Left renal pelvis (tissue), 4 donors: ENCODE results near the gene PPP1R12A. TPM values are rescaled to one million over a fixed set of nuclear protein-coding genes. Genes with fewer than 3 reads are reported as not detected.

Source experiments
- DNase-seq, 4 donors: peaks; one replicate each; pipeline ENCODE4 v3.0.0-alpha.2; 2013; ENCODE audit warnings: low read depth in 4 of 4, low spot score in 3 of 4
- polyA plus RNA-seq, 4 donors: library from polyadenylated mRNA; unstranded; fragments of 120-200 nt; gene quantifications; one replicate each; pipeline ENCODE4 v1.2.1, GENCODE V29; 2013; ENCODE audit not compliant: insufficient read length in 4 of 4

The PPP1R12A gene
- polyA plus RNA-seq, 4 donors, result 68.2 to 105 (median 99.0) TPM

DNA sequence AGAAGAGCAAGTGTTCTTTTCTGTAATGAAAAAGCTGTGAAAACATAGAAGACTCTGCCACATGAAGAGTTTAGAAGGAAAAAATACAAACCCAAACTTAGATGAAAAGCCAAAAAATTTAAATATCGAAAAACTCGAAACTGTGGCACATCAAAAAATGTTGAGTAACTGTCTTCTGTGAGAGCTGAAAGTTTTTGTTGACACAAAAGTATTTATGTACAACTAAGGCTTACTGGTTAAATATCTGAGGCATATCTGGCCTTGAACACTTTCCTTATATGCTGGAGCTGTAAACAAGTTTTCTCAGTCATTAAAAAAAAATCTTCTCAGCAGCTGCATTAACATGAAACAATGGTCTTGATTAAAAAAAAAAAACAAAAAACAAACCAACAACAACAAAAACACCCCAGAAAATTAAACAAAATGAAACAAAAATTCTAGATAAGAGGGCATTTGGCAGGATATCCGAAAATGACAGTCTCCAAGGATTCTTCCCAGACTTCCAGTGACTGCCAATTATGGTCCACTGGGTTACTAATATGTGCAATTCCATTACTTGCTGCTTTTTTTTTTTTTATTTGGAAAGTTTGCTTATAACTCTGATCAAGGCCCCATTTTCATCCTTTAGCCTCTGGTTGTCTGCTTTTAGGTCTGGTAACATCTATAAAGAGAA lies 159.4 kb downstream of the PPP1R12A start:
- no peak for DNase-seq

DNA sequence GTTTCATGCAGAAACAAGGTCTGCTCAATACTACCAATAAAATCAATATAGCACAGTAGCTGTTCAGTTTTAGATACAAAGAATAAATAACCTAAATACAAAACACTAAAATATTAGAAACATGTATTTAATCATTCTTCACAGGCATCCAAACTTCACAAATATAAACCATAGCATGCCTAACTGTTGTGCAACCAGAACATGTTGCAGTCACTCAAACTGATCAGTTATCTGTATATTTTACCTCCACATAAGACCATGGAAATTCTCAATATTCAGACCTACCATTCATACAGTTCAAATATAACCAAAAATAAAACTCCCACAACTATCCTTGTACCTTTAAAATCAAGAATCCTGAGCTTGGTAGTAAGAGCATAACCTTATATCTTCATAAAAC lies 161.0 kb downstream of the PPP1R12A start:
- DNase-seq, result no peak

DNA sequence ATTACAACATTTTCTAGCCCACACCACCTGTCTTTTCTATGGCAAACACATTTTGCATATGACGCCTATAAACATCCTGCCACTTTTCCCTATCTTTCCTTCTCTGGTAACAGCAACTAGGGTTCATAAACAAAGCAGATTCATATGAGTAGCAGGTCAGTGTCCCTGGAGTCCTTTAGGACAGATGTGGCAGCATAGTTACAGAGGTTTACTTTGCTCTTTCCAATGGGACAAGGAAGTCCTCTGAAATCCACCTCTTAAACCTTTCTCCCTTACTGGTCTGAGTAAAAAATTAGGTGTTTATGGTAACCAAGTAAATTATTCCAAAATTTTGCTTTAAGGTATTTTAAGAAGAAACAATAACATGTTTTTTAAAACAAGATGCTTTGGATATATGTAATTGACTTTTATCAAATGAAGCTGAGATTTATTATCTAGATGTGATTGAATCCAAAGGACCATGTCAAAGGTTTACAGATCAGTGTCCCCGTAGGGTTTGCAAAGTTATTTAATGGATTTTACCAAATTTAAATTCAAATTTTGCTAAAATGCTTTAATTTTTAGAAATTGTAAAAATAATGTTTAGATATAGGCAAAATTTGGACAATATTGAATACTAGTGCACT lies 164.9 kb downstream of the PPP1R12A start:
- no peak for DNase-seq

DNA sequence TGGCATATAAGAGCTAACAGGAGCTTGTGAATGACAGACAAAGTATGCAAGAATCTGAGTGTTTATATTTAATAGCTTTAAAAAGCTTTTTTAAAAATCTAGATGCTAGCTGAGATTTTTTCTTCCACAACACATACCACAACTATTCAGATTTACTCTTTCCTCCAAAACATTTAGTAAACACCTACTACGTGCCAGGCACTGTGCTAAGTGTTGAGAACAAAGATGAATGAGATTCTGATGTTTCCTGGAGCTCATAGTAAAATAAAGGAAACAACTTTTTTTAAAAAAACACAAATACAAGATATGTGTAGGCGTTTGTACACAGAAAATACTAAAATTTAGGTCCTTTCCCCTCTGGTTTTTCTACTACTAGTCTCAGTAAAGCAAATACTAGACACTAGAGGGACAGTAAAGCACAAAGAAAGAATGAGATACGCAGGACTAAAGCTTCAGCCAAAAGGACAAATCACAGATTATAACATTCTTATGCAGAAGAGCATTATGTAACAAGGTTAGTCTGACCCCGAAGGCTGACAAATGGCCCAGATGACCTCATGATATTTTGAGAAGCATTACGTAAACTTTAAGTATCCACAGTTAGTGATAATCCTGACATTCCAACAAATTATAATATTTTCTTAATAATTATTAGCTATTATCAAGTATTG lies 165.6 kb downstream of the PPP1R12A start:
- no peak for DNase-seq

DNA sequence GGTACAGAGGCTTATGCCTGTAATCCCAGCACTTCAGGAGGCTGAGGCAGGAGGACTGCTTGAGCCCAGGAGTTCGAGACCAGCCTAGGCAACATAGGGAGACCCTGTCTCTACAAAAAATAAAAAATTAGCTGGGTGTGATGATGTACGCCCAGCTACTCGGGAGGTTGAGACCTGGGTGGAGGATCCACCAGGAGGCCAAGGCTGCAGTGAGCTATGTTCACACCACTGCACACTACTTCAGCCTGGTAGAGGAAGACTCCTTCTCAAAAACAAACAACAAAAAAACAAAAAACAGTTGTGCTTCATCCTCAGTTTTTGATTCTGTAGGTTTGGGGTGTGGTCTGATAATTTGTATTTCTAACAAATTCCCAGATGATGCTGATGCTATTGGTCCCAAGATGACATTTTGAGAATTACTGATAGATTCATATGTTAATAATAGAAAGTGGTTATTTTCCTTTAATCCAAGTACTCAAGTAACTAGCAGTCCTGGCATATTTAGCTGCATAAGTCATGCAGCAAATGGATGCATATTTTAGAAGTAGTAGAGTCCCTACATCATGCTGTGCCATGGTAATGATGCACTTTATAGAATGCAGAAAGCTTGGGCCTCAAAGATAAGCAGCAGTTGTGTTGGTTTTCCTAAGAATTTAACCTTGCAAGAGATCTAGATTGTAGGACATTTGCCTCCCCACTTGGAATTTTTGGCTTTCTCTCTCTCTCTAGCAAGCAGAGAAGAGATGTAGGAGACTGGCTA lies 168.0 kb downstream of the PPP1R12A start:
- DNase-seq, result no peak

DNA sequence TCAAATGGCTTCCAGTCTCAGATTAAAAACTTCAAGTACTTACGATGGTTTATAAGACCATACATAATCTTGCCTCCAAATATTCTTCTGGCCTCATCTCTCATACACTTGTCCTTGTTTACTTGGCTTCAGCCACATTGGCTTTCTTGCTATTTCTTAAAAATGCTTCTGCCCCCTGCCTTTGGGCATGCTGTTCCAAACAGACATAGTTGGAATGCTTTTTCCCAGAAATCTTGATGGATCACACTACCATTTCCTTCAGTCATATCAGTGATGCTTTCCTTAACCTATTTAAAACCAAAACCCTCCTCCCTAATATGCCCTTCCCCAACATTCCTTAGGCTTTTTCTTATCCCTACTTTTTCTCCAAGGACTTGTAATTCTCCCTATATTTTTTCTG lies 169.7 kb downstream of the PPP1R12A start:
- no peak for DNase-seq

DNA sequence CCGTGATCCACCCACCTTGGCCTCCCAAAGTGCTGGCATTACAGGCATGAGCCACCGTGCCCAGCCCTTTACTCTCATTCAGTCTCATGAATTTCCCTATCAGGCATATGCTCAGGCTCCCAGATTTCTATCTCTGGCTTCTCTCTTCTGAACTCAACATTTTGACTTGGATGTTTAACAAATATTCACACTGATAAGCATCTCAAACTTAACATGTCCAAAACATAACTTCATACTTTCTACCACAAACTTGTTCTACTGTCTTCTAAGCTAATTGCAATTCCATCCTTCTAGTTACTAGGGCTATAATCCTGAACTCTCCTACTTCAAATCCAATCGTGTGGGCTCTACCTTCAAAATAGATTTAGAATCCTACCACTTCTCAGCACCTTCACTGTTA lies 170.3 kb downstream of the PPP1R12A start:
- no peak for DNase-seq

DNA sequence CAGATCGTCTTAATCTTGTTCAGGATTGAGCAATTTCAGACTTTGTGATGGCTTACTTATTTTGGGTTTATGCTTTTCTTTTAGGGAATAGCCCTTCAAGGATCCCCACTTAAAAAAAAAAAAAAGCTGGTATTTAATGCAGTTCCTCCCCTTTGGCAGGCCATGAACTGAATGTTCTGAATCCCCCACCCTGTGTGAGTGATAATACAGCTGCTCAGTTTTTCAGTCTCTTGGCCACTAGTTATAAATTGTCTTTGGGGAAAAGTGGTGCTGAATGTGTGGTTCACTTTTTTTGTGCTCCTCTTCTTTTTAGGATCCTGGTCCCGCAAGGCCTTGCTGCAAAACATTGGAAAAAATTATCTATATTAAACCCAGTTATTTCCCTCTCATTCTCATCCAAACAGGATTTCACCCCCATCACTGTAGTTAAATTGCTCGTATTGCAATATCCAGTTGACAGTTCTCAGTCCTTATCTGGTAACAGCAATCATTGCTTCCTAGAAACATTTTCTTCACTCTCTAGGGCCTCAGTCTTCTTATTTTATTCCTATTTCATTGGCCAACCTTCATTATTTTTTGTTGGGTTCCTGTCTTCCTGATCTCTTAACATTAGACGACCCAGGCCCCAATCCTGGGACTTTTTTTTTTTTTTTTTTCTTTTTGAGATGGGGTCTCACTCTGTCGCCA lies 171.0 kb downstream of the PPP1R12A start:
- DNase-seq, result no peak

DNA sequence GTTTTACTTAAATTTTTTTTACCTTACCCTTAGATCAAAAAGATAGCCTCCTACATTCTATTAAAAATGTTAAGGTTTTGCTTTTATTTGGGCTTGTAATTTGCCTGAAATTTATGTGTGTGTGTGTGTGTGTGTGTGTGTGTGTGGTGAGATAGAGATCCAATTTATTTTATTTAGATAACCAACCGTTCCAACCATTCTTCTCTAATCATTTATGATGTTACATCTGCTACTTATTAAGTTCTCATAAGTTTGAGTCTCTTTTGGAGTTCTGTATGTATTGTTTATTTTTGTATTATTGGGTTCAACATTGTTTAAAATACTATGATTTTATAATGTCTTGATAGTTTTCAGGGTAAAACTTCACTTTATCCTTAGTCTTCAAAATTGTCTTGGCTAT lies 173.6 kb downstream of the PPP1R12A start:
- DNase-seq, result no peak

DNA sequence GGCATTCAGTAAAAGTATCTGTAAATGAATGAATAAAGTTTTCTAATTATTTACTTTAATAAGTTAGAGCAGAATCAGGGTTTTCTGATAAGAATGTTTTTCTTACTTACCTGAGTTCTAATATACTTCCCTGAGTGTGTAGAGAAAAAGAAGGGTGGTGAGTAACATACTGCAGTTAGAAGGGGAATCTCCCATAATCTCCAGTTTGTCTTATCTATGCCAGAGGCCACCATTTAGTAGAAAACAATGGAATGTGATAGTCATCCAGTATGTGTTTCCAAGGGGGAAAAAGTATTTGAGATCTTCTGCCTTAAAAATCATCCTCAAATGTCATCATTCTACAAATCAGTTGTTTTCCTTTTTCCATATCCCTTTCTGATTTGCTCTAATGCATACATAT lies 187.6 kb downstream of the PPP1R12A start:
- no peak for DNase-seq

DNA sequence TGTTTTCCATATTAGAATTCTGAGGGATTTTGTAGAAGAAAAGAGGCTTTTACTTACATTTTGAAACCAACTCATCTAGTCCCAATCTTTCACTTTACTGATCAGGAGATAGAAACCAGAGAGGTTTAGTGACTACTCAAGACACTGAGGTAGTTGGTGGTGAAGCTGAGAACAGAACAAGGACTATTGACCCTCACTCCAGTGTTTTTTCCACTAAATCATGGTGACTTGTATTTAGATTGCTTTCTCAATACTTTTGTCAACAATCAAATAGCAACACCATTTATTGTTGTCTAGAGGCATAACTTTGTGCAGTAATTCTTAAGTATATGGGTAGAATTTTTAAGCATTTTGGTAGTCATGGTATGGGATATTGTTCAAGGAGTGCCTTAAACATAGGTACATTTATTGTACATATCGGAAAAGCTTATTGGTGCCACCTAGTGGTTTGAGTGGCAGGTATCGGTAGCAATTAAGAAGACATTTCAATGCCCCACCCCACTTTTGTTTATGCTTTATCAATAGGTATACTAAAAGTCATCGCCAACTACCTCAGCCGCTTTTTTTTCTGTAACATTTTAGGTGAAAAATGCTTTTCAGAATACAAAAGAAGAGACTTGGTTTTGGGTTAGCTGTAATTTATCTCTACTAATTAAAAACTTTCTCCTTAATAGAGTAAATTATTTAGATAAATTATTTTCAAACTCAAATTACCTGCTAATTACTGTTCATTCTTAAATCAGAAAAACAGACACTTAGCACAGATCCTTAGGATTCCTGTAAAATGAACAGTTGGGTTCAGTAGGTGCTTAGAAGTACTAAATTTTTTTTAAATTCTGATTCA lies 196.8 kb downstream of the PPP1R12A start:
- DNase-seq, result peak in 3 of 4 donors; percentile 19 to 30 (median 29)

DNA sequence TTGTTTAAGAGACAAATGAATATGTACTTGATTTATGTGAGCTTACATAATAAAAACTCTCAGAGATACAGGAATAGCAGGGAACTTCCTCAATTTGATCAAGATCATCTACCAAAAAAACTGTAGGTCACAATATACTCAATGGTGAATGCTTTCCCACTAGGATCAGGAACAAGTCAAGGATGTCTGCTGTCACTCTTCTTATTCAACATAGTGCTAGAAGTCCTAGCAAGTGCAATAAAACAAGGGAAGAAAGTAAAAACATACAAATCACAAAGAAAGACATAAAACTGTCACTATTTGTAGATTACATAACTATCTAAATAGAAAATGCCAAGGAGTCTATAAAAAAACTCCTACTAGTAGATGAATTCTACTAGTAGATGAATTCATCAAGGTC lies 202.3 kb downstream of the PPP1R12A start:
- no peak for DNase-seq

DNA sequence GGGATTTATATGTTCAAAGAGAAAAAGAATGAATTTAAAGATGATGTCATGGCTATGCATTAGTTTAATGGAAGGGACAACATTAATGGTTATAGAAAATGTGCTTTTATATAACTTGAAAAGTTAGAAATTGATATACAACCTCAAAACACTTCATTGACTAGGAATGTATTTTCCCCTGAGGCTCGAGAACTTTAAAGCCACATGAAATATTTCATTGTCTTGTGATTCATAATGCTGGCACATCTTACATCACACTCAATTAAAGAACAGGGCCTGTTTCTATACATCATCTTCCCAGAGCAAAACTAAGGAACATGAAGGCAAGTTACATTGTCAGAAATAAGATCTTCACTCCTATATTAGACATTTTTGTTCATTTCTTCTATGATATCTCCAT lies 208.9 kb downstream of the PPP1R12A start:
- DNase-seq, result no peak

Other genes starting within 250 kb of the PPP1R12A start
- 100 to 1,000 TPM in 1 of 4 donors, 10 to 100 TPM in 3; 48.7 to 121 (median 77.3) TPM for gene PAWR, start 244.1 kb downstream of the PPP1R12A start, polyA plus RNA-seq
- gene OTOGL, start 164.4 kb upstream of the PPP1R12A start, polyA plus RNA-seq, result under 1 TPM; 0.31 to 0.89 (median 0.57) TPM